C4-2B (cell line): ENCODE results near the gene SETBP1.

Source experiments
- ZFX ChIP-seq: fragments of 450-650 bp; IDR thresholded peaks from 2 replicates; pipeline ENCODE4 v1.6.1; 2017
- TF ChIP-seq, protein P1 (sequence below): fragments of 450-650 bp; conservative IDR thresholded peaks from 2 replicates; pipeline ENCODE4 v1.5.1; 2017; ENCODE audit warnings: mild to moderate bottlenecking

DNA sequence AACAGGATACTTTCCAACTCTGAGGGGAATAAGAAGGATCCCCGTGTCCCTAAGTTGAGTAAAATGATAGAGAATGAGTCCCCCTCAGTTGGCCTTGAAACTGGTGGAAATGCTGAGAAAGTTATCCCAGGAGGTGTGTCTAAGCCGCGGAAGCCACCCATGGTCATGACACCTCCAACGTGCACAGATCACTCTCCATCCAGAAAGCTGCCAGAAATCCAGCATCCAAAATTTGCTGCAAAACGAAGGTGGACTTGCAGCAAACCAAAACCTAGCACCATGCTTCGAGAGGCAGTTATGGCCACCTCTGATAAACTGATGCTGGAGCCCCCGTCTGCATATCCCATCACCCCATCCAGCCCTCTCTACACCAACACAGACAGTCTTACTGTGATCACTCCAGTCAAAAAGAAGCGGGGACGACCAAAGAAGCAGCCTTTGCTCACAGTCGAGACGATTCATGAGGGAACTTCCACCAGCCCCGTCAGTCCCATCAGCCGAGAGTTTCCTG is 270.1 kb downstream of the SETBP1 start:
- TF ChIP-seq, protein P1, sequence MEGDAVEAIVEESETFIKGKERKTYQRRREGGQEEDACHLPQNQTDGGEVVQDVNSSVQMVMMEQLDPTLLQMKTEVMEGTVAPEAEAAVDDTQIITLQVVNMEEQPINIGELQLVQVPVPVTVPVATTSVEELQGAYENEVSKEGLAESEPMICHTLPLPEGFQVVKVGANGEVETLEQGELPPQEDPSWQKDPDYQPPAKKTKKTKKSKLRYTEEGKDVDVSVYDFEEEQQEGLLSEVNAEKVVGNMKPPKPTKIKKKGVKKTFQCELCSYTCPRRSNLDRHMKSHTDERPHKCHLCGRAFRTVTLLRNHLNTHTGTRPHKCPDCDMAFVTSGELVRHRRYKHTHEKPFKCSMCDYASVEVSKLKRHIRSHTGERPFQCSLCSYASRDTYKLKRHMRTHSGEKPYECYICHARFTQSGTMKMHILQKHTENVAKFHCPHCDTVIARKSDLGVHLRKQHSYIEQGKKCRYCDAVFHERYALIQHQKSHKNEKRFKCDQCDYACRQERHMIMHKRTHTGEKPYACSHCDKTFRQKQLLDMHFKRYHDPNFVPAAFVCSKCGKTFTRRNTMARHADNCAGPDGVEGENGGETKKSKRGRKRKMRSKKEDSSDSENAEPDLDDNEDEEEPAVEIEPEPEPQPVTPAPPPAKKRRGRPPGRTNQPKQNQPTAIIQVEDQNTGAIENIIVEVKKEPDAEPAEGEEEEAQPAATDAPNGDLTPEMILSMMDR = no peak
- TF ChIP-seq ZFX = no peak
